Astrocyte of the cerebellum (primary cell): Measurements from ENCODE around the gene RPL23.
A peak's percentile ranks its signal among the peaks of the same experiment; 100 is the strongest.
"Not testable (repeated sequence)": the region's sequence is repeated elsewhere in the genome, so short reads cannot be mapped to it uniquely, and the experiment has no call there.

Source experiments
- DNase-seq: peaks from one replicate; pipeline ENCODE4 v3.0.0-alpha.2; 2011; ENCODE audit warnings: low read depth
- H3K4me3 ChIP-seq: 2 replicates; pipeline ENCODE4 v1.5.1; 2011; ENCODE audit warnings: mild to moderate bottlenecking, low read depth, low read length, moderate library complexity
- CTCF ChIP-seq: IDR thresholded peaks from 2 replicates; pipeline ENCODE4 v1.5.1; 2012; ENCODE audit warnings: low read length, low read depth, moderate library complexity, mild to moderate bottlenecking; ENCODE audit errors: missing control alignments
- in situ Hi-C: cut with HindIII; loops from 2 replicates; pipeline ENCODE4 v1.10.0; 2017; ENCODE audit warnings: low sequenced_read_pairs

RPL23 gene

GRCh38 chr17:38857271-38857670, 3.8 kb upstream of the RPL23 start:
- DNase-seq = no peak
- H3K4me3 ChIP-seq = no peak overlapping the region
- TF ChIP-seq CTCF = no peak
- in situ Hi-C loops = no loop called here

GRCh38 chr17:38855101-38855714, 1.7 kb upstream of the RPL23 start:
- in situ Hi-C loops, H3K4me3 ChIP-seq: not testable (repeated sequence)
- DNase-seq = peak; percentile 73

GRCh38 chr17:38852771-38853291, 690 bp downstream of the RPL23 start:
- in situ Hi-C loops = no loop called here
- peak overlapping the region; percentile 63 for H3K4me3 ChIP-seq
- no peak for DNase-seq
- no peak for TF ChIP-seq CTCF

- TF ChIP-seq CTCF = no peak
- no peak for DNase-seq
- H3K4me3 ChIP-seq = peak overlapping the region; percentile 63
- in situ Hi-C loops = no loop called here
Observed at GRCh38 chr17:38851434-38851833, 2.1 kb downstream of the RPL23 start.

GRCh38 chr17:38850374-38850773, 3.1 kb downstream of the RPL23 start:
- no peak for TF ChIP-seq CTCF
- H3K4me3 ChIP-seq = no peak overlapping the region
- in situ Hi-C loops = no loop called here
- no peak for DNase-seq

- no peak for TF ChIP-seq CTCF
- in situ Hi-C loops = no loop called here
- DNase-seq = no peak
- no peak overlapping the region for H3K4me3 ChIP-seq
Observed at GRCh38 chr17:38848939-38849605, 4.4 kb downstream of the RPL23 start.

- DNase-seq = no peak
- in situ Hi-C loops = no loop called here
- no peak overlapping the region for H3K4me3 ChIP-seq
- TF ChIP-seq CTCF = no peak
Observed at GRCh38 chr17:38848557-38848891, 5.0 kb downstream of the RPL23 start.
